SK-N-MC (cell line): ENCODE measurements around the gene KCNK10.

Experiments
- EZH2 ChIP-seq: fragments of 200-600 bp; sonication (generic); IDR thresholded peaks from one replicate; pipeline ENCODE4 v1.6.1; 2017; ENCODE audit warnings: antibody characterized with exemption
- FOXP2 ChIP-seq: optimal IDR thresholded peaks from 2 replicates; pipeline ENCODE3; 2011; ENCODE audit warnings: mild to moderate bottlenecking, moderate library complexity; ENCODE audit not compliant: insufficient read depth; ENCODE audit errors: extremely low read length, control extremely low read depth
- POLR2AphosphoS5 ChIP-seq: IDR thresholded peaks from 2 replicates; pipeline ENCODE4 v1.6.1; 2012; ENCODE audit warnings: mild to moderate bottlenecking, low read depth, low read length, borderline replicate concordance

DNA sequence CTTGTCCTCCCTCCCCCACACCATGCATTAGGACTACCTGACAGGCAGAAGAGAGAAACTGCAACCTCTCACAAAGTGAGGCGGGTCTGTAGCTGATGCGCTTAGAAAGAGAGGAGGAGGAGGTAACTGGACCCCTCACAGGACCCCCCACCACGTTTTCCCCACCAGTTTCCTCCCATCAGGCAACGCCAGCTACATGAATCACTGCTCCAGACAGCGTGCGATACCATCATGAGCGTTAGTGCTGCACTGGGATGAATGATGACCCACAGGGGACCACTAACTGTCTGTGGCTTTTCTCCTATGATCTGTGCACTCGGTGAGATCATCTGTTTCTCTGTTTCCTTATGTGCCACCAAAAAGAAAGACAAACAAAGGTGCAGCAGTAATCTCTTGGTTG lies 77.7 kb downstream of the KCNK10 start:
- TF ChIP-seq EZH2 = no peak
- TF ChIP-seq POLR2AphosphoS5 = no peak
- TF ChIP-seq FOXP2 = no peak
